Stimulated activated naive CD8-positive, alpha-beta T cell treated with anti-CD3 and anti-CD28 coated beads, Interleukin-15, Interleukin-2, amounts not matched to agents 100 U/mL and 50 U/mL, for 24 hours (primary cell): ENCODE data around the gene IRAK1.

ENCODE experiments used
- ATAC-seq: fragments of 150-1000 bp; cut with Tn5 transposase; one replicate; pipeline ENCODE4 v1.10.0; 2021
- DNase-seq: peaks from one replicate; pipeline ENCODE4 v3.0.0; 2021

IRAK1 gene

GRCh38 chrX:154019633-154020528 is at the start of gene IRAK1:
TSS of gene IRAK1 (minus strand) at chrX:154019902. CDS start at chrX:154019812, 90 bp downstream.
- DNase-seq = peak; percentile 67
- peak; percentile 76 for ATAC-seq

GRCh38 chrX:154068560-154068959 is 48.9 kb upstream of the IRAK1 start:
- no peak for DNase-seq
- ATAC-seq = no peak

GRCh38 chrX:154064637-154065435 is 45.1 kb upstream of the IRAK1 start:
- DNase-seq (no peak), ATAC-seq (no peak)

- ATAC-seq (peak; percentile 51), DNase-seq (no peak)
Observed at GRCh38 chrX:154063234-154063633, 43.5 kb upstream of the IRAK1 start.

GRCh38 chrX:154061801-154062200 is 42.1 kb upstream of the IRAK1 start:
- DNase-seq (no peak), ATAC-seq (no peak)

- DNase-seq = no peak
Observed at GRCh38 chrX:154059729-154060245, 40.1 kb upstream of the IRAK1 start.

GRCh38 chrX:154059231-154059630 is 39.5 kb upstream of the IRAK1 start:
- no peak for DNase-seq
- no peak for ATAC-seq

More at GRCh38 chrX:154059729-154060245, 40.1 kb upstream of the IRAK1 start:
- no peak for ATAC-seq

- ATAC-seq (peak; percentile 69), DNase-seq (no peak)
Observed at GRCh38 chrX:154058214-154058997, 38.7 kb upstream of the IRAK1 start.

- ATAC-seq = no peak
- DNase-seq = no peak
Observed at GRCh38 chrX:154057791-154058190, 38.1 kb upstream of the IRAK1 start.

- ATAC-seq (no peak), DNase-seq (no peak)
Observed at GRCh38 chrX:154056770-154057241, 37.1 kb upstream of the IRAK1 start.

GRCh38 chrX:154051201-154051810 is 31.6 kb upstream of the IRAK1 start:
- DNase-seq (peak; percentile 80), ATAC-seq (peak; percentile 55)

GRCh38 chrX:154050113-154050495 is 30.4 kb upstream of the IRAK1 start:
- DNase-seq = no peak
- no peak for ATAC-seq

GRCh38 chrX:154049209-154050112 is 29.8 kb upstream of the IRAK1 start:
- ATAC-seq (no peak), DNase-seq (no peak)

- no peak for ATAC-seq
- DNase-seq = no peak
Observed at GRCh38 chrX:154048398-154048797, 28.7 kb upstream of the IRAK1 start.

GRCh38 chrX:154046940-154047610 is 27.4 kb upstream of the IRAK1 start:
- ATAC-seq (no peak), DNase-seq (no peak)

GRCh38 chrX:154046031-154046781 is 26.5 kb upstream of the IRAK1 start:
- ATAC-seq = no peak
- DNase-seq = no peak

GRCh38 chrX:154044091-154044490 is 24.4 kb upstream of the IRAK1 start:
- ATAC-seq (no peak), DNase-seq (no peak)

- ATAC-seq = no peak
Observed at GRCh38 chrX:154043003-154043763, 23.5 kb upstream of the IRAK1 start.

More at GRCh38 chrX:154043003-154043763, 23.5 kb upstream of the IRAK1 start:
- no peak for DNase-seq
